ENCODE data around the gene DCTPP1. TPM values are rescaled to one million over a fixed set of nuclear protein-coding genes. Genes with fewer than 3 reads are reported as not detected.

Gene DCTPP1
- total and polyA plus RNA-seq, 2 donors (not counting 3 experiments of a cell fraction or from before 2014, with no cell fraction given) = 68.0 to 88.6 TPM

DNA sequence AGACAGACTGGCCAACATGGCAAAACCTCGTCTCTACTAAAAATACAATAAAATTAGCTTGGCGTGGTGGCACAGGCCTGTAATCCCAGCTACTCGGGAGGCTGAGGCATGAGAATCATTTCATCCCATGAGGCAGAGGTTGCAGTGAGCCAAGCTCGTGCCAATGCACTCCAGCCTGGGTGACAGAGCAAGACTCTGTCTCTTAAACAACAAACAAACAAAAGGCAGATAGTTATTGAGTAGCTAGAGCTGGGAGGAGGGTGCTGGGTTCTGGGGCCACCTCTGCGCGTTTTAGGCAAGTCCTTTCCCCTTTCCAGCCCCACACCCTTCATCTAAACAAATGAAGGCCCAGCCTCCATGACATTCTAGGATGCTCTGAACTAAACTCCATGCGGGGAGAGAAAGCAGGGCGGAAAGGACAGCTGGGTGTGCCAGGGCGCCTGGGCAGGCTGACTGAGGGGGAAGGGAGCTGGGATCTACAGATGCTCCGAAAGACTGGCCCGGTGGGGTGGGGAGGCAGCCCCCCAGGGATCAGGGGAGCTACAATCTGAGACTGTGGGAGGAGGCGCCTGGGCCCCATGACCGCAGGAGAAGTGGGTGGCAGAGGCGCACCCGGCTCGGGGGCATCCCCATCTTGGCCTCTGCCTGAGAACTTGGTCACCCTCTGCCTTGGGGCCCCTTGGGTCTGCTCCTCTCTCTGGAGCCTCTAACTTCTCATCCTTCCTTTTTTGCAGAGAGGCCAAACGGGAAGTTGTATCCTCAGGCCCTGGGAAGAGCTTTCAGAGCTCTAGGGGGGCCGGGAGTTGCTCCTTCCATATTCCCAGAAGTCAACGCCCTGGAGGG lies 43.6 kb upstream of the DCTPP1 start:
- no TSS peak for BruUV-seq (replicated peaks)
- ChIA-PET CTCF (interaction anchor here (0.5 to 0.9 kb wide), 3 partner anchors 18 to 302 kb away, joined by 3 read pairs; no protein-coding TSS in a partner anchor), POLR2A (interaction anchor here (0.6 kb wide), 1 partner anchor 12 kb away, joined by 5 read pairs; no protein-coding TSS in a partner anchor)
- TF ChIP-seq MAX (IDR thresholded peaks at IDR 0.05; ENCODE audit: insufficient read depth, insufficient read length) (no peak), EZH2 (IDR thresholded peaks at IDR 0.05; ENCODE audit: borderline replicate concordance, low read depth, low read length, severe bottlenecking) (no peak), POLR2AphosphoS5 (IDR thresholded peaks at IDR 0.05; ENCODE audit: insufficient read depth, low read depth, low read length) (no peak)
- DNase-seq (ENCODE audit: low read depth, low spot score) (no peak), FAIRE-seq (no peak)
- Histone ChIP-seq H3K9ac (replicated peaks; ENCODE audit: extremely low read depth, insufficient read depth, low read length) (no peak overlapping the region), H4K20me1 (replicated peaks; ENCODE audit: control insufficient read depth, extremely low read depth, insufficient read depth, low read length) (no peaks in the 10 kb centered on the region), H3K36me3 (ENCODE audit: control insufficient read depth in 2 of 2, extremely low read depth in 1 of 2, insufficient read depth in 2 of 2, low read length in 2 of 2) (no peaks in the 10 kb centered on the region), H2AFZ (ENCODE audit: low read depth, low read length) (no peak overlapping the region), H3K27ac (ENCODE audit: insufficient read depth, low read depth, low read length) (no peak overlapping the region), H3K9me3 (replicated peaks; ENCODE audit: control insufficient read depth, insufficient read depth, low read length) (no peaks in the 10 kb centered on the region), H3K4me2 (ENCODE audit: insufficient read depth, low read length) (no peak overlapping the region), H3K4me3 (replicated peaks in 1 of 3; ENCODE audit: insufficient read depth in 1 of 3, low read depth in 1 of 3, low read length in 3 of 3) (no peak overlapping the region), H3K79me2 (ENCODE audit: control insufficient read depth, insufficient read depth, low read length) (no peaks in the 10 kb centered on the region), H3K9me1 (replicated peaks; ENCODE audit: control insufficient read depth, extremely low read depth, insufficient read depth, low read length) (no peaks in the 10 kb centered on the region), H3K4me1 (ENCODE audit: control insufficient read depth, extremely low read depth, insufficient read depth, low read length) (no peaks in the 10 kb centered on the region), H3K27me3 (ENCODE audit: control insufficient read depth in 2 of 2, insufficient read depth in 2 of 2, low read length in 2 of 2) (peaks cover 24 to 28% of the 10 kb centered on the region in 2 experiments)
- intact Hi-C loops (cut with micrococcal nuclease) = no loop called here
- dilution Hi-C loops (cut with MboI; ENCODE audit: extremely low pct_ligation_motif_present, low sequenced_read_pairs) = no loop called here

- Histone ChIP-seq H3K27me3 (ENCODE audit: control insufficient read depth in 2 of 2, insufficient read depth in 2 of 2, low read length in 2 of 2) (peaks cover 22 to 28% of the 10 kb centered on the region in 2 experiments), H3K79me2 (ENCODE audit: control insufficient read depth, insufficient read depth, low read length) (no peaks in the 10 kb centered on the region), H4K20me1 (replicated peaks; ENCODE audit: control insufficient read depth, extremely low read depth, insufficient read depth, low read length) (no peaks in the 10 kb centered on the region), H3K4me2 (ENCODE audit: insufficient read depth, low read length) (no peak within 1 kb of the TSS), H3K36me3 (ENCODE audit: control insufficient read depth in 2 of 2, extremely low read depth in 1 of 2, insufficient read depth in 2 of 2, low read length in 2 of 2) (no peaks in the 10 kb centered on the region), H3K9me1 (replicated peaks; ENCODE audit: control insufficient read depth, extremely low read depth, insufficient read depth, low read length) (no peaks in the 10 kb centered on the region), H3K27ac (ENCODE audit: insufficient read depth, low read depth, low read length) (no peak within 1 kb of the TSS), H2AFZ (ENCODE audit: low read depth, low read length) (no peak within 1 kb of the TSS), H3K4me1 (ENCODE audit: control insufficient read depth, extremely low read depth, insufficient read depth, low read length) (no peaks in the 10 kb centered on the region), H3K4me3 (replicated peaks in 1 of 3; ENCODE audit: insufficient read depth in 1 of 3, low read depth in 1 of 3, low read length in 3 of 3) (no peak within 1 kb of the TSS), H3K9me3 (replicated peaks; ENCODE audit: control insufficient read depth, insufficient read depth, low read length) (no peaks in the 10 kb centered on the region), H3K9ac (replicated peaks; ENCODE audit: extremely low read depth, insufficient read depth, low read length) (no peak within 1 kb of the TSS)
- FAIRE-seq (no peak), DNase-seq (ENCODE audit: low read depth, low spot score) (no peak)
- BruUV-seq (replicated peaks) = no TSS peak
- ChIA-PET POLR2A (interaction anchor here (0.6 kb wide), 1 partner anchor 11 kb away, joined by 5 read pairs; no protein-coding TSS in a partner anchor), CTCF (interaction anchor here (0.6 to 1.5 kb wide), 3 partner anchors 16 to 301 kb away, joined by 3 read pairs; no protein-coding TSS in a partner anchor)
- dilution Hi-C loops (cut with MboI; ENCODE audit: extremely low pct_ligation_motif_present, low sequenced_read_pairs) (no loop called here), intact Hi-C loops (cut with micrococcal nuclease) (no loop called here)
- TF ChIP-seq POLR2AphosphoS5 (IDR thresholded peaks at IDR 0.05; ENCODE audit: insufficient read depth, low read depth, low read length) = no peak
- TF ChIP-seq JUN (IDR thresholded peaks at IDR 0.05; ENCODE audit: borderline replicate concordance, insufficient read depth, insufficient read length, low read depth) = no peak
- TF ChIP-seq POLR2A (IDR thresholded peaks at IDR 0.05; ENCODE audit: low read depth, low read length) = no peak
- no peak for TF ChIP-seq EZH2 (IDR thresholded peaks at IDR 0.05; ENCODE audit: borderline replicate concordance, low read depth, low read length, severe bottlenecking)
- no peak for TF ChIP-seq MYC (IDR thresholded peaks at IDR 0.05; ENCODE audit: low read depth, low read length)
- TF ChIP-seq MAX (IDR thresholded peaks at IDR 0.05; ENCODE audit: insufficient read depth, insufficient read length) = no peak
- no peak for TF ChIP-seq GATA2 (IDR thresholded peaks at IDR 0.05; ENCODE audit: insufficient read depth, insufficient read length, low read depth, low read length)
- TF ChIP-seq FOS (IDR thresholded peaks at IDR 0.05; ENCODE audit: borderline replicate concordance, insufficient read depth, low read length) = no peak
- TF ChIP-seq CTCF (IDR thresholded peaks at IDR 0.05; ENCODE audit: extremely low read depth in 1 of 2, insufficient read depth in 1 of 2, low read depth in 1 of 2, low read length in 2 of 2) = no peak
Measured at GRCh38 chr16:30472328-30472942, 42.6 kb upstream of the DCTPP1 start, which contains the start of gene ITGAL. Gene ITGAL, plus strand, starts transcription at chr16:30472742. Its CDS starts 96 bp downstream, at chr16:30472838.

Data from endothelial cell of umbilical vein (primary cell).